MM.1S (cell line): Measurements from ENCODE around the gene ATP2A3.

ENCODE experiments used
- EZH2phosphoT487 ChIP-seq: fragments of 300-600 bp; sonication (generic); IDR thresholded peaks from 2 replicates; pipeline ENCODE4 v1.6.1; 2018; ENCODE audit warnings: antibody characterized with exemption, low read length
- TF ChIP-seq, protein P1 (sequence below): fragments of 300-600 bp; sonication (generic); IDR thresholded peaks from 2 replicates; pipeline ENCODE4 v1.5.1; 2016; ENCODE audit warnings: antibody characterized with exemption, low read length, mixed read lengths

DNA sequence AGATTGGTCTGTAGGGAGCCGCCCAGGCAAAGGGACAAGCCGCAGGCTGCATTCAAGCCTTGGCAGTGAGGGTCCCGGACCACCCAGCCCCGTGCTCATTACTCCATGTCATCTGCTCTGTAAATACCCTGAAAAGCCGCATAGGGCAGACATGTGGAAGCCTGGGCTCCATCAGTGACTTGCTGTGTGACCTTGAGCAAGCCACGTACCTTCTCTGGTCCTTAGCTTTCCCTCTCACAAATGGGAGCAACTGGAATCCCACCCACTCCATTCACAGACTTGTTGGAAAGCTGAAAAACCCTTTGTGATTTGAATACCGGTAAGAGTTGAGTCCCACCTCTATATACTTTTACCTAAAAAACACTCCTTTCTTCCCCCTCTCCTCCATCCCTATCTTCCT lies 83.3 kb downstream of the ATP2A3 start:
- no peak for TF ChIP-seq EZH2phosphoT487
- TF ChIP-seq, protein P1, sequence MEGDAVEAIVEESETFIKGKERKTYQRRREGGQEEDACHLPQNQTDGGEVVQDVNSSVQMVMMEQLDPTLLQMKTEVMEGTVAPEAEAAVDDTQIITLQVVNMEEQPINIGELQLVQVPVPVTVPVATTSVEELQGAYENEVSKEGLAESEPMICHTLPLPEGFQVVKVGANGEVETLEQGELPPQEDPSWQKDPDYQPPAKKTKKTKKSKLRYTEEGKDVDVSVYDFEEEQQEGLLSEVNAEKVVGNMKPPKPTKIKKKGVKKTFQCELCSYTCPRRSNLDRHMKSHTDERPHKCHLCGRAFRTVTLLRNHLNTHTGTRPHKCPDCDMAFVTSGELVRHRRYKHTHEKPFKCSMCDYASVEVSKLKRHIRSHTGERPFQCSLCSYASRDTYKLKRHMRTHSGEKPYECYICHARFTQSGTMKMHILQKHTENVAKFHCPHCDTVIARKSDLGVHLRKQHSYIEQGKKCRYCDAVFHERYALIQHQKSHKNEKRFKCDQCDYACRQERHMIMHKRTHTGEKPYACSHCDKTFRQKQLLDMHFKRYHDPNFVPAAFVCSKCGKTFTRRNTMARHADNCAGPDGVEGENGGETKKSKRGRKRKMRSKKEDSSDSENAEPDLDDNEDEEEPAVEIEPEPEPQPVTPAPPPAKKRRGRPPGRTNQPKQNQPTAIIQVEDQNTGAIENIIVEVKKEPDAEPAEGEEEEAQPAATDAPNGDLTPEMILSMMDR: no peak
